GM19023 (cell line): ENCODE measurements around the gene SHROOM3.

Experiments used
- ATAC-seq: cut with Tn5 transposase; IDR thresholded peaks from one replicate; pipeline ENCODE4 v1.9.1; 2021; ENCODE audit warnings: mild to moderate bottlenecking, moderate library complexity; ENCODE audit not compliant: unreplicated experiment

Gene SHROOM3

GRCh38 chr4:76616526-76616925 lies 181.5 kb downstream of the SHROOM3 start:
- no peak for ATAC-seq

DNA sequence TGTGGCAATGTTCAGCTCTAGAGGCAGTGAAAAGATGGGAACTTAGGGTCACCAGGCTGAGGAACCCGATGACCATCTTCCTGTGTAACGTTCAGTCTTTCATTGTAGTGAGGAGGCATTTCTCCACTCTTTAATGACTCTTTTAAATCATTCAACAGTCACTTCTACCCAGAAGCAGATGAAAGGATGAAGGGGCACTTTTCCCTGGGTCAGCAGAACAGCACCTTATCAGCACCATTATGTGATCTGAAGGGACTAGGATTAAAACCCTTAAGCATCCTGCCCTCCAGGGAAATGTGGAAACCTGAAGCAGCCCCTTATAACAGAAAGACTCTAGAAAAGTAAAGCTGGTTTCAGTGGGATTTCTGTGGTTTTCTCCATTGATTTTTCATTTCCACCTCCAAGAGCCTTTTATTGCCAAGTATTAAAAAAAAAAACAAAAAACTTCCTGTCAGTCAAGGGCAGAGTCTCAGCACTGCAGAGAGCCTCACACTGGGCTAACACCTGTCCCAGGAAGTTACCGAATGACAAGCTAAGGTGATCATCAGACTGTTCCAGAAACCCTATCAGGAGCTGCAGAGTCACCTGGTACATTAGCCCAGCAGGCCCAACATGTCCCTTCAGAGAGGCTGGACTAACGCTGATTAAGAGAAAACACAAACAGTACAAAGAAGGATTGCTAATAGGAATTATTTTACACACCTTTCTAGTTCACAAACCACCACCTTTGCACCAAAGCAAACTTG lies 185.9 kb downstream of the SHROOM3 start:
- ATAC-seq = no peak

- ATAC-seq = no peak
Observed at GRCh38 chr4:76622126-76622525, 187.1 kb downstream of the SHROOM3 start.

GRCh38 chr4:76622717-76623116 lies 187.7 kb downstream of the SHROOM3 start:
- no peak for ATAC-seq

- no peak for ATAC-seq
Observed at GRCh38 chr4:76623217-76624045, 188.4 kb downstream of the SHROOM3 start.

DNA sequence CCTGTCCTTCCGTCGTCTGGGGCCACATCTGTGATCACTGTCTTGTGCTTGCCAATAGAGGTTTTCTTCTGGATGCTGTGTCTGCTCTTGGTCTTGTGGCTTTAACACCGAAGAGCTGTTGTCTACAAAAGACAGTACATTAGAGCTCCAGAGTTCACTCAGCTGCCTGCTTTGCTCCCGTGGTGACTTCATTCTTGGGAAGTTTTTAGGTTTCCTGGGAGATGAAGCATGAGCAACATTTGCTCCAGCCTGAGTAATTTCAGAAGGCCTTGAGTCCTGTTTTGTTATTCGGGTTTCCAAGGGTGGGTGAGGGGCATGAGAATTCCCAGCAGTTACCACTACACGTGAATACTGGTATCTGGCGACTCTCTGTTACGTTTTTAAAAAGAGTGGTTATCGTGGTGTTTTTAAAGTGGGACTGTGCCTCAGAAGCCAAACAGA lies 189.2 kb downstream of the SHROOM3 start:
- no peak for ATAC-seq

DNA sequence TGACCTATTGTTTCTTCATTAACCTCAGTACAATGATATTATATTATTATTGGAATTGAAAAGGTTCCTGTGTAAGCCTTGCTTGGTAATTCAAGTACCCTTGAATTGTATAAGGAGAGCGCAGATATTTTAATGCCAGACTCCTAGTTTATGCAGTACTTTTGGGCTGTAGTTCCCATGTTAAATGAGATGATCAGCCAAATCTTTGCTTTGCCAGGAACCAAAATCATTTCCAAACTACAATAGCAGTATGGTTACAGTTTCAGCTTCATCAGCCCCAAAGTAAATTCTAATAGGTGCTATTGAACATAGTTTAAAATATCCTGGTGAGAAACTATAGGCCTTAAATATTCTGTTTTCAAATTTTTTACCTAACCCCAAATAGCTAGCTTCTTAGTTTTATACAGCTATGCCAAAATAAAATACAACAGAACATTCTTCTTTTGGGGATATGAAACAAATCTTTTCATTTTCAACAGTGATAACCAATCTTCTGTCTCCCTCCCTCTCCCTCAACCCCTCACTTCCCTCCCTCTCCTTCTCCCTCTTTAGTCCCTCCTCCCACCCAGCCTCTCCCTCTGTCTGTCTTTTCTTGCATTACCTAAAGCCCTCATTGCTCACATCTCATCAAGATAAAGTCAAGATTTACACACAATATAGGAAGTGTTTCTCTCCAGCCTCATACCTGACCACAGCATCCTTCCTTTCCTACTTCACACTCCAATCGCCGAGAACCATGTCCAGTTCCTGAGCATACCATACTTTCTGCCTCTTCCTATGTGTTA lies 190.1 kb downstream of the SHROOM3 start:
- ATAC-seq = no peak

- ATAC-seq = no peak
Observed at GRCh38 chr4:76626686-76627465, 191.8 kb downstream of the SHROOM3 start.

- ATAC-seq = no peak
Observed at GRCh38 chr4:76628251-76628650, 193.2 kb downstream of the SHROOM3 start.

DNA sequence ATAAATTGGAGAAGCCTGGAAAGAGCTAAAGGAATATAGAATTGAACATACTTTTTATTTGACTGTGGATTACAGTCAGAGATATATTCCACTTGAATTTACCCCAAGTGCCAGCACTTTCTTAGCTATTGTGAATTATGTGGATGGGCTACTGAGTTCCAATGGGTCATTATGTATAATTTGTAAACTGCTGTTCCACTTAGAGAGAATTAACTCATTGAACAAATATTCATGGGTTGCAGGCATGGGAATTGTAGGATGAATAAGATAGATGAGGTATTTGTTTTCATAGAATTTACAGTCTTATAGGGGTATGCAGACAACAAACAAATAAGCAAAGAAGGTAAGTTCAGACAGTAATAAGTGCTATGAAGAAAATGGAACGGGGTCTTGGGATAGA lies 195.7 kb downstream of the SHROOM3 start:
- ATAC-seq = no peak

GRCh38 chr4:76634220-76634619 lies 199.2 kb downstream of the SHROOM3 start:
- no peak for ATAC-seq

DNA sequence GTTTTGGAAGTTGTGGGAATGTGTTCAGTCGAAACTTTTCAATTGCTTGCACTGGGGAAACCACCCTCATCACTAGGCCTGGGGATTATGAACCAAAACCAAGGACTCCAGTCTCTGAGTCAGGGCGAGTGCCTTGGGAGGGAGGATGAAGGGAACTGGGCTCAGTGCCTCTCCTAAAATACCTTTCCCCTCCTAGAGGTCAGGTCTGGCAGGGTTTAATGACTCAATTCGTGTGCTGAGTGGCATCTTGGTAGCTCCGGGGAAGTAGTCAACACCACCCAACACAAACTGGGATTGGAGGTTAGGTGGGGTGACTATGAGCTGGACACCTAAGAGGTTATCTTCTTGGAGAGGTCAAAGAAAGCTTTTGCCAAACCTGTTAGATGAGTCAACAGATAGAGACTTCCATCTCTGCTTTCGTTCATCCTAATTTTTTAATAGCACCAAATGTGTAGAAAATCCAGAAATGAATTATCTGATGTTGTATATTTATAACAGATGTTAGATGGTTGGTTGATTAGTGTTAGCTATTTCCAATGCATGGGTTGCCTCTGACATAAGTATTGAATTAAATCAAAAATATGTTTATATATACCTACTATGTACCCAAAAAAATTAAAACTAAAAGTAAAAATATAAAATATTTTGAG lies 202.8 kb downstream of the SHROOM3 start:
- ATAC-seq = no peak

- no peak for ATAC-seq
Observed at GRCh38 chr4:76639288-76639687, 204.3 kb downstream of the SHROOM3 start.

DNA sequence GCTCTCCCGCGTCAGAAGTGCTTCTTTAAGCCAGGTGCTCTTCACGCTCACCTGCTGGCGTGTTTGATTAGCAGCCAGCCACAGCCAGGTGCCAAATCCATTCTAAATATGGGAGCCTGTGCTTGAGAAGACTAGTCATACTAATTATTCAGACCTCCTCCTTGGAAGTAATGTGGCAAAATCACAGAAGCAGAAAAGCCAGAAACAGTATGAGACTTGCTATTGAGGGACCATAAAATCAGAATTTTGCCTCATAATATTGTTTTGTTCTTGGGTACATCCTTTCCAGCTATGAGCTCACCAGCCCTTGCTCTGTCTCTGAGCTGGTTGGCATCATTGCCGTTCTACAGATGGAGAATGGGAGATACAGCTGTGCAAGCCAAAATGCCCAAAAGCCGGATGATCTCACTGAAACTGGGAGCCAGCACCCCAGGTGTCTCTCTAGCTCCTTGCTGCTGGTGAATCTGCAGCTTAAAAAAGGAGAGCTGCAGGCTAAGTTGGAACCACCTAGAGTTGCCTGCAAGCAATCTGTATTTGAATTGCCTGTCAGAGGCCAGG lies 205.4 kb downstream of the SHROOM3 start:
- no peak for ATAC-seq

- no peak for ATAC-seq
Observed at GRCh38 chr4:76641351-76641750, 206.3 kb downstream of the SHROOM3 start.

GRCh38 chr4:76641758-76642157 lies 206.7 kb downstream of the SHROOM3 start:
- ATAC-seq = no peak

DNA sequence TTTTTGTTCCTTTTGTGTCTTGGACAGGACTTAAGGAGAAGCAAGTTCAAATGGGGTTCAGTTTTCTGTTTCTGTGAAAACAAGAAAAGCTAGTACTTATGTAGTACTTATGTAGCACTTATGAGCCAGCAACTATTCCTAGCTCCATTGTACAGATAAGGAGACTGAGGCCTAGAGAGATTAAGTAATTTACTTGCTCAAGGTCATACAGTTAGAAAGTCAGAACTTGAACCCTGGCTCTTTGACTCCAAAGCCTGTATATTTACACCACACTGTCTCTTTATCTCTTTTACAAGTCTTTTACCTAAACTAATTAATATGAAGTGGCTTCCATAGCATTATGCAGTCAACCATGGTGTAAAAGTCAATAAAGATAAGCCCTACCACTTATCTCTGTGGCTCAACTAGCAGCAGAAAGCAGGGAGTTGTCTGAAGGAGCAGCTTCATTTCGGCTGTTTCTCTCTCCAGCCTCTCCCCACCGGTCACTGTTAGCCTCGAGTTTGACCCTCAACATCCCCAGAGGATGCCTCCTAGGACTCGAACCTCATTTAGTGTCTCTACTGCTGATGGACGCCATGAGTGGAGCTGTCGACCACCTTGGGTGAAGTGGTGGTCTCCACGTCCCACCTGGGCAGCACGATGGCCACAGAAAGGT lies 209.9 kb downstream of the SHROOM3 start:
- no peak for ATAC-seq

DNA sequence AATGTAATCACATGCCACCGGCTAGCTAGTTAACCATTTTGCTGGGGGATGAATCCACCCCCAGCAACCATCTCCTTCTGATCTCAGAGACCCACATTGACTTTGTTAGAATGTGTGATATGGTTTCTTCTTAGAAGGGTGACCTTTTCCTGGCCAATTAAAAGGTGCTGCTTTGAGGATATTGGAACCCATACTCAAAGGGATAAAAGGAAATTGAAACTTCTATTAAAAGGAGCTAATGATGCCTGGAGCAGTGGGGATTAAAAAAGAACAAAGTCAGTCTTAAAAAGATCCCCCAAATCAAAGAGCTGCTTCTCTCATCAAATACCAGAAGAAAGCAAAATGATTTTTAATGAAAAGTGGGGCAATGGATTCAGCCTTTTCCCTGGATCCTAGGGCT lies 214.1 kb downstream of the SHROOM3 start:
- ATAC-seq = no peak

- ATAC-seq = no peak
Observed at GRCh38 chr4:76651616-76652015, 216.6 kb downstream of the SHROOM3 start.
